ENCODE measurements around the gene SLC37A1.

Gene SLC37A1

DNA sequence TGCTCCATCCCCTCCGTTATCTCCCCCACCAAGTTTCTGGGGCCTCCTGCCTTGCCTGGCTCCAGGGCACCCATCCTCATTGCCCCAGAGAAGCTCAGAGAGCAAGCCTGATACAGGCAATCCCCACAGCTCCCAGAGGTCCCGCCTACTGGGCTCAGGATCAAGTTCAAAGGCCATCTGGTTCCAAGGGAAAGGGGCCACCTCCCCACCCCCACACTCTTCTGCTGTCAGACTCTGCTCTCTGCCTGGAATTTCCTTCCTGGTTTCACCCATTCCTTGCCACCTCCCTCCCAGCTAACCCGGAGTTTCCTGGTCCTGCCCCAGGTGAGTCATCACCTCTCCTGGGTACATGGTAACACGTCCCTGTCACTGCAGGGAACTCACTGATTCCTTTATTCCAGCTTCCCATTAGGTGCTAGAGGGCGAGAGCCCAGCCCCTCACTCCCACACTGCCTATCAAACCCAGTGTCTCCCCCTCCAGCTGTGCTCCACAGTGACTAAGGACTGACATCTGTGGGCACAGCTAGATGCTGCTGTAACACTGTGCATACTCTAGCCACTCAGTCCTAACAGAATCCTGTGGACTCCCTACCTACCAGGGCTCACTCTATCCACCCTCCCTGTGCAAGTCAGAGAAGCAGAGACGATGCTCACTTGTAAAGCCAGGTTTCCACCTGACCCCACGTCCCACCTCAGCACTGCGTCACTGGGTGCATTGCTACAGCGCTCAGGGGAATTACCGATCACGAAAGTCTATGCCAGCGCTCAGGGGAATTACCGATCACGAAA, 39.4 kb upstream of the SLC37A1 start:
- peaks cover 41% of the 10 kb centered on the region for H3K4me1 ChIP-seq (ENCODE audit: insufficient read depth, low read length, poor library complexity, severe bottlenecking)
- no peaks in the 10 kb centered on the region for H3F3A ChIP-seq (ENCODE audit: low read depth)
- no peak overlapping the region for H3K4me2 ChIP-seq (ENCODE audit: low read depth, low read length, poor library complexity, severe bottlenecking)
- H3K79me2 ChIP-seq (ENCODE audit: insufficient read depth, low read length), result no peaks in the 10 kb centered on the region
- no peaks in the 10 kb centered on the region for H3K9me3 ChIP-seq (ENCODE audit: insufficient read depth, low read depth, low read length)
- no peak for TF ChIP-seq EZH2phosphoT487 (IDR thresholded peaks at IDR 0.05; ENCODE audit: borderline replicate concordance)
- TF ChIP-seq, protein P1, sequence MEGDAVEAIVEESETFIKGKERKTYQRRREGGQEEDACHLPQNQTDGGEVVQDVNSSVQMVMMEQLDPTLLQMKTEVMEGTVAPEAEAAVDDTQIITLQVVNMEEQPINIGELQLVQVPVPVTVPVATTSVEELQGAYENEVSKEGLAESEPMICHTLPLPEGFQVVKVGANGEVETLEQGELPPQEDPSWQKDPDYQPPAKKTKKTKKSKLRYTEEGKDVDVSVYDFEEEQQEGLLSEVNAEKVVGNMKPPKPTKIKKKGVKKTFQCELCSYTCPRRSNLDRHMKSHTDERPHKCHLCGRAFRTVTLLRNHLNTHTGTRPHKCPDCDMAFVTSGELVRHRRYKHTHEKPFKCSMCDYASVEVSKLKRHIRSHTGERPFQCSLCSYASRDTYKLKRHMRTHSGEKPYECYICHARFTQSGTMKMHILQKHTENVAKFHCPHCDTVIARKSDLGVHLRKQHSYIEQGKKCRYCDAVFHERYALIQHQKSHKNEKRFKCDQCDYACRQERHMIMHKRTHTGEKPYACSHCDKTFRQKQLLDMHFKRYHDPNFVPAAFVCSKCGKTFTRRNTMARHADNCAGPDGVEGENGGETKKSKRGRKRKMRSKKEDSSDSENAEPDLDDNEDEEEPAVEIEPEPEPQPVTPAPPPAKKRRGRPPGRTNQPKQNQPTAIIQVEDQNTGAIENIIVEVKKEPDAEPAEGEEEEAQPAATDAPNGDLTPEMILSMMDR (conservative IDR thresholded peaks at IDR 0.05; ENCODE audit: low read length), result 0 out of 2 replicates have a peak, but pooled peaks have one; percentile 14
- H3K36me3 ChIP-seq (ENCODE audit: insufficient read depth, low read length), result no peaks in the 10 kb centered on the region
- no peaks in the 10 kb centered on the region for H4K20me1 ChIP-seq (ENCODE audit: insufficient read depth, low read length, poor library complexity, severe bottlenecking)
- no peak overlapping the region for H3K4me3 ChIP-seq (ENCODE audit: low read length, poor library complexity, severe bottlenecking)
- H3K9me2 ChIP-seq (replicated peaks; ENCODE audit: low read depth, low read length), result no peaks in the 10 kb centered on the region
- H3K9ac ChIP-seq (ENCODE audit: low read depth, low read length, poor library complexity, severe bottlenecking), result peak overlapping the region; percentile 39
- no peak overlapping the region for H2AFZ ChIP-seq (ENCODE audit: low read length)
- H3K27me3 ChIP-seq (ENCODE audit: insufficient read depth, low read length, poor library complexity, severe bottlenecking), result no peaks in the 10 kb centered on the region

DNA sequence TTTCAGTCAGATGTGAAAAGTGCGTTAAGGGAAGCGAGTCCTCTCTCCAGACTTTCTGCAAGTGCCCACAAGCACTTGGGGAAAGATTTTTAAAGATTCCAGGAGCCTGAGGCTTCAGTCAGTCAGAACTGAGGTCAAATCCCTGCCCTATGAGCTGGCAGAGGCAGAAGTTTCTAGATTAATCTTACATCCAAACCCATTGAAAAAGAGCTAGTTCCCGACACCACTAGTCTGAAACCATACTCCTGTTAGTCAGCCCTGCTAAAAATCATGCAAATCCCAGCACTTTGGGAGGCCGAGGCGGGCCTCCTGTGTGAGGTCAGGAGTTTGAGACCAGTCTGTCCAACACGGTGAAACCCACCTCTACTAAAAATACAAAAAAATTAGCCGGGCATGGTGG, 38.6 kb upstream of the SLC37A1 start:
- Histone ChIP-seq H3K4me1 (ENCODE audit: insufficient read depth, low read length, poor library complexity, severe bottlenecking) (peaks cover 38% of the 10 kb centered on the region), H3K9me3 (ENCODE audit: insufficient read depth, low read depth, low read length) (no peaks in the 10 kb centered on the region), H4K20me1 (ENCODE audit: insufficient read depth, low read length, poor library complexity, severe bottlenecking) (no peaks in the 10 kb centered on the region), H3K36me3 (ENCODE audit: insufficient read depth, low read length) (no peaks in the 10 kb centered on the region), H3K9ac (ENCODE audit: low read depth, low read length, poor library complexity, severe bottlenecking) (no peak overlapping the region), H3F3A (ENCODE audit: low read depth) (no peaks in the 10 kb centered on the region), H3K79me2 (ENCODE audit: insufficient read depth, low read length) (no peaks in the 10 kb centered on the region), H3K4me2 (ENCODE audit: low read depth, low read length, poor library complexity, severe bottlenecking) (no peak overlapping the region), H2AFZ (ENCODE audit: low read length) (no peak overlapping the region), H3K4me3 (ENCODE audit: low read length, poor library complexity, severe bottlenecking) (no peak overlapping the region), H3K9me2 (replicated peaks; ENCODE audit: low read depth, low read length) (no peaks in the 10 kb centered on the region), H3K27me3 (ENCODE audit: insufficient read depth, low read length, poor library complexity, severe bottlenecking) (no peaks in the 10 kb centered on the region)
- TF ChIP-seq, protein P1 (conservative IDR thresholded peaks at IDR 0.05; ENCODE audit: low read length), result no peak
- no peak for TF ChIP-seq EZH2phosphoT487 (IDR thresholded peaks at IDR 0.05; ENCODE audit: borderline replicate concordance)

DNA sequence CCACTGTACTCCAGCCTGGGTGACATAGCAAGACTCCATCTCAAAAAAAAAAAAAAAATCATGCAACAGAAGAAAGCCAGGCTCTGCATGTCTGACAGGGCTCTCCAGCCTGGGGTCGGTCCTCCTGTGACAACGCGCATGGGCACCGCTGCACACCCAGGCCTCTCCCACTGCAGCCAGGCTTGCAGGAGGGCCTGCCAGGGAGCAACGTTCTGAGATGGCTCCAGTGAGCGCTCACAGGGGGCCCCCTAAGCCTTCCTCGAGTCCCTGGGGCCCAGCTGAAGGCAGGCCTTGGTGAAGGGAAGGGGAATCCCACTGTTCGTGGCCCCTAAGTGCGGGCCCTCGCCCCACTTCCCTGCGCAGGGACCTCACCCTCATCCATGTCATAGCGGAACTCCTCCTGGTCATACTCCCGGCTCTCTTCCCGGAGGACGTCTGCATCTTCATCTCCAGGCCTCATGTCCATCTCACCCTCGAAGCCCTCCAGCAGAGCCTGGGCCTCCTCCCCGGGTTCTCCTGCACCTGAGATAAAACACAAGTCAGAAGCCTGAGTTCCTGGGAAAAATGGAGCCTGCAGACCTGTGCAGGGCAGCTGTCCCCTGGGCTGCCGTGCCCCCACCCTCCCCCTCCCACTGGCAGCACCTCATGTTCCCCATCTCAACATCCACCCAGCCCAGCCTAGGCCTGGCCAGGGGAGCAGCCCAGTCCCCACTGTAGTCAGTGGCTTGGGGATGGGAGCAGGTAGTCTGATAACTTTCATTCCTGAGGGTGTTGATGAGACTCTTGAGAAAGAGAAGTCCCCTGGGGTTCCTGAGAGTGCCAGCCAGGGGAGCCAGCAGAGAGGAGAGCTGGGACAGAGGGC, 37.9 kb upstream of the SLC37A1 start:
- Histone ChIP-seq H3K36me3 (ENCODE audit: insufficient read depth, low read length) (no peaks in the 10 kb centered on the region), H3K79me2 (ENCODE audit: insufficient read depth, low read length) (no peaks in the 10 kb centered on the region), H3K9me2 (replicated peaks; ENCODE audit: low read depth, low read length) (no peaks in the 10 kb centered on the region), H3K9me3 (ENCODE audit: insufficient read depth, low read depth, low read length) (no peaks in the 10 kb centered on the region), H3F3A (ENCODE audit: low read depth) (no peaks in the 10 kb centered on the region), H3K27me3 (ENCODE audit: insufficient read depth, low read length, poor library complexity, severe bottlenecking) (no peaks in the 10 kb centered on the region), H4K20me1 (ENCODE audit: insufficient read depth, low read length, poor library complexity, severe bottlenecking) (no peaks in the 10 kb centered on the region), H3K4me3 (ENCODE audit: low read length, poor library complexity, severe bottlenecking) (no peak overlapping the region), H3K9ac (ENCODE audit: low read depth, low read length, poor library complexity, severe bottlenecking) (no peak overlapping the region), H2AFZ (ENCODE audit: low read length) (no peak overlapping the region), H3K4me1 (ENCODE audit: insufficient read depth, low read length, poor library complexity, severe bottlenecking) (peaks cover 38% of the 10 kb centered on the region), H3K4me2 (ENCODE audit: low read depth, low read length, poor library complexity, severe bottlenecking) (no peak overlapping the region)
- TF ChIP-seq, protein P1 (conservative IDR thresholded peaks at IDR 0.05; ENCODE audit: low read length), result no peak
- TF ChIP-seq EZH2phosphoT487 (IDR thresholded peaks at IDR 0.05; ENCODE audit: borderline replicate concordance), result no peak

All from Loucy (cell line).